ENCODE data around the gene AFF4.
A peak's percentile ranks its signal among the peaks of the same experiment; 100 is the strongest.

The AFF4 gene

DNA sequence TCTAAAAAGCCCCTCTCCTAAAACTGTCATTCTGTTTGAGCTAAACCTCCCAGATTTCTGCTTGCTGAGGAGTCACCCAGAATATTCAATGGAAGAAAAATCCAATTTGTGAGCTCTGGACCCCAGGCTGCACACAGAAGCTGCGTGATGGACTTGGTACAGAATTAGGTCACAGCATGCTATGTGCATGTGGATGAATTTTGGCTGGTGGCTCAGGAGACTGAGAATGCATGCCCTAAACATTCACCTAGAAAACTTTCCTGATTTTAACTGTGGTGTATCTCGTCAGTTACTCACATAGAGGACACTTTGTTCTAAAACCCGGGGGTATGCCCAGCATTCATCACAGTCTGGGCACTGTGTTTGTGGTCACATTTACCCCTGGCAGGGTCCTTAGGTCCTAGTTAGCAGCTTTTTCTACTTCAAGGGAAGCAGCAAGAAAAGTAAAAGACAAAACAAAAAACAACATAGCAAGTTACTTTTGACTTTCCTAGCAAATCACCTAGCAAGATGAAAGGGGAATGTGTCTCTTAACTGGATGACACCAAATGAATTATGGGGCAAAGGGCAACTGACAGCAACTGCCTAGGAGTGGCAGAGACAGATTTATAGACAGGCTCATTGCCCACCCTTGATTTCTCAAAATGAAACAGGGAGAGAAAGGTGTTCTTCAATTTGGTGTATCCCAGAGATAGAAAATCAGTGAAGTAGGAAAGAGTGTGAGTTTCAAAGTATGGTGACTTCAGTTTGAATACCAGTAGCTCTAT, 124.7 kb downstream of the AFF4 start:
- CTCF ChIA-PET, result interaction anchor here (1.1 to 3.9 kb wide), 7 partner anchors 8 to 453 kb away, joined by 3 to 32 read pairs (median 4); partner anchors contain the start of genes GDF9 and UQCRQ
- POLR2A ChIA-PET, result no interaction called here
- no peak overlapping the region for H3K4me3 ChIP-seq (ENCODE audit: low read depth, low read length)
- TF ChIP-seq, protein P1, sequence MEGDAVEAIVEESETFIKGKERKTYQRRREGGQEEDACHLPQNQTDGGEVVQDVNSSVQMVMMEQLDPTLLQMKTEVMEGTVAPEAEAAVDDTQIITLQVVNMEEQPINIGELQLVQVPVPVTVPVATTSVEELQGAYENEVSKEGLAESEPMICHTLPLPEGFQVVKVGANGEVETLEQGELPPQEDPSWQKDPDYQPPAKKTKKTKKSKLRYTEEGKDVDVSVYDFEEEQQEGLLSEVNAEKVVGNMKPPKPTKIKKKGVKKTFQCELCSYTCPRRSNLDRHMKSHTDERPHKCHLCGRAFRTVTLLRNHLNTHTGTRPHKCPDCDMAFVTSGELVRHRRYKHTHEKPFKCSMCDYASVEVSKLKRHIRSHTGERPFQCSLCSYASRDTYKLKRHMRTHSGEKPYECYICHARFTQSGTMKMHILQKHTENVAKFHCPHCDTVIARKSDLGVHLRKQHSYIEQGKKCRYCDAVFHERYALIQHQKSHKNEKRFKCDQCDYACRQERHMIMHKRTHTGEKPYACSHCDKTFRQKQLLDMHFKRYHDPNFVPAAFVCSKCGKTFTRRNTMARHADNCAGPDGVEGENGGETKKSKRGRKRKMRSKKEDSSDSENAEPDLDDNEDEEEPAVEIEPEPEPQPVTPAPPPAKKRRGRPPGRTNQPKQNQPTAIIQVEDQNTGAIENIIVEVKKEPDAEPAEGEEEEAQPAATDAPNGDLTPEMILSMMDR (IDR thresholded peaks at IDR 0.05; ENCODE audit: insufficient read depth, low read length, missing control alignments), result no peak
- no peak for DNase-seq (ENCODE audit: low read depth, low spot score)

DNA sequence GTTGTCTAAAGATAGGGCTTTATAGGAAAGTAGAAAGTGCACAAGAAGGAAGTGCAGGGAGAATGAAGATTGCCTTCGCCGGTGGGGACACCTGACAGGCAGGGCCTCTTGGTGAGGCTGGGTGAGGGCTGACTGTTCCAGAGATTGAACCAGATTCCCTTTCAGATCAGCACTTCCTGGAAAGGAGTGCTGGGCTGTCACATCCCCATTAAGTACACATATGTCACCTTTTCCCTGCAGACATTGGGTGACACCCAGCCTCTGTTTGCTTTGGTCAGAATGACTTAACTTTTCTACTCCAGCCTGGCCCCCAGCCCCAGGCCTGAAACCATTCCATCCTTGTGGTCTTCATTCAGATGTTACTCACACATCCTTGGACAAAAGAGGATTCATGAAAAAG, 125.6 kb downstream of the AFF4 start:
- POLR2A ChIA-PET, result no interaction called here
- CTCF ChIA-PET, result interaction anchor here (2.1 kb wide), 1 partner anchor 8 kb away, joined by 6 read pairs; no protein-coding TSS in a partner anchor
- DNase-seq (ENCODE audit: low read depth, low spot score), result no peak
- TF ChIP-seq, protein P1 (IDR thresholded peaks at IDR 0.05; ENCODE audit: insufficient read depth, low read length, missing control alignments), result no peak
- H3K4me3 ChIP-seq (ENCODE audit: low read depth, low read length), result no peak overlapping the region

DNA sequence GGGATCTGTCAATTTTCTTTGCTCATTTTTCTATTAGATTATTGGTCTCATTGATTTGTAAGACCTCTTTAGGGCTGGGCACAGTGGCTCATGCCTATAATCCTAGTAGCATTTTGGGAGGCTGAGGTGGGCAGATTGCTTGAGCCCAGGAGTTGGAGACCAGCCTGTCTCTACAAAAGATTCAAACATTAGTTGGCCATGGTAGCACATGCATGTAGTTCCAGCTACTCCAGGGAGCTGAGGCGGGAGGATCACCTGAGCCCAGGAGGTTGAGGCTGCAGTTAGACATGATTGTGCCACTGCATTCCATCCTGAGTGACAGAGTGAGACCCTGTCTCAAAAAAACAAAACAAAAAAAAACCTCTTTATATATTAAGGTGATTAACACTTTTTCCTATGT, 126.6 kb downstream of the AFF4 start:
- DNase-seq (ENCODE audit: low read depth, low spot score), result no peak
- no peak overlapping the region for H3K4me3 ChIP-seq (ENCODE audit: low read depth, low read length)
- POLR2A ChIA-PET, result no interaction called here
- TF ChIP-seq, protein P1 (IDR thresholded peaks at IDR 0.05; ENCODE audit: insufficient read depth, low read length, missing control alignments), result no peak
- CTCF ChIA-PET, result interaction anchor here (0.9 to 1.2 kb wide), 2 partner anchors 17 to 23 kb away, joined by 3 read pairs; no protein-coding TSS in a partner anchor

DNA sequence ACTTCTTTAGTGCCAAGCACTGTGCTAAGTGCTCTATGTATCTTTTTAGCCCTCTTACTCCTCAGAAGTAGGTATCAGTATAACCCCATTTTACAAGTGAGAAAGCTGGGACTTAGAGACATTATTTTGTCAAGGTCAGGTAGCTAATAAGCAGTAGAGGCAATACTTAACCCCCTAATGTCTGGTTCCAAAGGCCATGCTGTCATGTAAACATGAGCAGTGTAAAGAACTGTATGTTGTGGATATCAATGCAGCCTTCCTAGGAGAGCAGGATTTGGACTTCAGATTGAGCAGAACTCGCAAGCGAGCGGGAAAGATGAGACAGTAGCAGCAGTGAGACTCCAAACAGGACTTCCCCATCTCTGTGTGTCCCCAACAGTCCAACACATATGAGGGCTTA, 129.4 kb downstream of the AFF4 start:
- no peak for DNase-seq (ENCODE audit: low read depth, low spot score)
- ChIA-PET CTCF (interaction anchor here (1.5 to 12.8 kb wide), 3 partner anchors 14 to 49 kb away, joined by 7 to 197 read pairs (median 14); partner anchors contain the start of gene SOWAHA), POLR2A (no interaction called here)
- H3K4me3 ChIP-seq (ENCODE audit: low read depth, low read length), result no peak overlapping the region
- TF ChIP-seq, protein P1 (IDR thresholded peaks at IDR 0.05; ENCODE audit: insufficient read depth, low read length, missing control alignments), result no peak

DNA sequence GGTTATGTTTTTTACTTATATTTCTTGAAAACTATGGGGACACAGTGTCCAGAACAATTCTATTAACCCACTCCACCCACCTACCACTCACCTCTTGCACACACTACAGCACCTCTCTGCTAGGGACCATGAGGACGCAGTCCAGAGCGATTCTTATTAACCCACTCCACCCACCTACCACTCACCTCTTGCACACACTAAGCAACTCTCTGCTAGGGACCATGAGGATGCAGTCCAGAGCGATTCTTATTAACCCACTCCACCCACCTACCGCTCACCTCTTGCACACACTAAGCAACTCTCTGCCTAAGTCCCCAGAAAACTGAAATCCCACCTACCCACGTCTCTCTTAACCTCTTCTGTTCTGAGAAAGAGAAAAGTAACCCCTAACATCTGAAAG, 130.8 kb downstream of the AFF4 start:
- ChIA-PET CTCF (interaction anchor here (0.7 to 12.8 kb wide), 5 partner anchors 14 to 50 kb away, joined by 3 to 197 read pairs (median 14); partner anchors contain the start of genes GDF9, SOWAHA and UQCRQ), POLR2A (no interaction called here)
- TF ChIP-seq, protein P1 (IDR thresholded peaks at IDR 0.05; ENCODE audit: insufficient read depth, low read length, missing control alignments), result no peak
- no peak overlapping the region for H3K4me3 ChIP-seq (ENCODE audit: low read depth, low read length)
- no peak for DNase-seq (ENCODE audit: low read depth, low spot score)

DNA sequence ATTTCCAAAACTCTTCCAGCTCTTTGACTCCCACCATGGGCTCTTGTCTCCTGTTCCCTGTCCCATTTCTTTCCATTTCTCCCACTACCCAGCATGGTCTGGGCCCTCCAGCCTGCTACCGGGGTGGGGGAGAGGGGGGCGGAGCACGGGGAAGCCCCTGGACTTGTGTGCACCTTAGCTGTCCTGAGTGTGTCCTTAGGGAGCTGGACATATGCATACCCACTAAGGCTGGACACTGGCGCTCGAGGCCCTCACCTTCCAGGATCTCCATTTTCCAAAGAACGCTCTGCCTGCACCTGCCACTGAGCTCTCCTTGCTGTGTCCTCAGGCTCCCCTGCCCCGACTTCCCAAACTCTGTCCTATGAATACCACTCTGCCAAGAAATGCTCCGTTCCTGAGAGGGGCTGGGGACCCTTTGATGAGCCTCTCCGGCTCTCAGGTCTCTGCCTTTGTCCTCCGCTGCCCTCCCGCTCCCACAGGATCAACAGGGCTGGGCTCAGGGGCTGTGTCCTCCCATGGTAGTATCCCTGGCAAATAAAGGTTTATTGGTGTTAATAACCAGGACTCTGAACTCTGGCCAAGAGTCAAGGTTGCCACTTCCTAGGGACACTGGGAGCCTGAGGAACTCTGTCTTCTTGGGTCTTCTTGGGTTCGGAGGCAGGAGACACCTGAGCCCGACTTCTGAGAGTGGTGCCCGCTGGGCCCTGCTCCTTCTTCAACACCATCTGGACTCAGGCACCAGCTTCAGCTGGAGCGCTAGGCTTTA, 132.2 kb downstream of the AFF4 start:
- CTCF ChIA-PET, result interaction anchor here (0.9 to 12.8 kb wide), 10 partner anchors 8 to 53 kb away, joined by 3 to 197 read pairs (median 6); partner anchors contain the start of genes GDF9, SOWAHA and UQCRQ
- TF ChIP-seq, protein P1 (IDR thresholded peaks at IDR 0.05; ENCODE audit: insufficient read depth, low read length, missing control alignments), result no peak
- POLR2A ChIA-PET, result interaction anchor here (0.6 to 1.3 kb wide), 2 partner anchors 12 to 322 kb away, joined by 3 read pairs; no protein-coding TSS in a partner anchor
- peak overlapping the region; percentile 64; the same call in 1 of the 2 replicates for H3K4me3 ChIP-seq (ENCODE audit: low read depth, low read length)
- no peak for DNase-seq (ENCODE audit: low read depth, low spot score)
